Vagina (tissue), 2 donors: Measurements from ENCODE around the gene PRCP.

Experiments
- CTCF ChIP-seq, 3 experiments: fragments of 450-650 bp in 2 of 3; fragments of 200-600 bp in 1 of 3; sonication (generic) in 1 of 3; IDR thresholded peaks; one replicate each; pipeline ENCODE4 v1.5.1; 2017 to 2019; ENCODE audit warnings: antibody characterized with exemption in 3 of 3, mild to moderate bottlenecking in 2 of 3, moderate library complexity in 2 of 3
- POLR2A ChIP-seq, 2 donors: fragments of 450-650 bp; IDR thresholded peaks; one replicate each; pipeline ENCODE4 v1.6.1; 2017; ENCODE audit warnings: antibody characterized with exemption in 2 of 2, mild to moderate bottlenecking in 2 of 2, moderate library complexity in 2 of 2
- POLR2AphosphoS5 ChIP-seq, 2 donors: sonication (generic); formaldehyde crosslinking; IDR thresholded peaks; one replicate each; pipeline ENCODE4 v1.9.0; 2017; ENCODE audit warnings: antibody characterized with exemption in 2 of 2, mild to moderate bottlenecking in 2 of 2, low read depth in 1 of 2; ENCODE audit not compliant: insufficient read depth in 1 of 2

GRCh38 chr11:82909015-82909640 lies 8.9 kb upstream of the PRCP start:
- TF ChIP-seq CTCF (IDR thresholded peaks at IDR 0.05) (no peak), POLR2A (IDR thresholded peaks at IDR 0.05) (no peak), POLR2AphosphoS5 (IDR thresholded peaks at IDR 0.05; ENCODE audit: insufficient read depth in 1 of 2, low read depth in 1 of 2) (no peak)
